RKO (cell line): ENCODE data around the gene CLEC4F.
A peak's percentile ranks its signal among the peaks of the same experiment; 100 is the strongest.

Experiments used
- DNase-seq: peaks from one replicate; pipeline ENCODE4 v3.0.0-alpha.2; 2016; ENCODE audit warnings: low spot score

Gene CLEC4F, protein sequence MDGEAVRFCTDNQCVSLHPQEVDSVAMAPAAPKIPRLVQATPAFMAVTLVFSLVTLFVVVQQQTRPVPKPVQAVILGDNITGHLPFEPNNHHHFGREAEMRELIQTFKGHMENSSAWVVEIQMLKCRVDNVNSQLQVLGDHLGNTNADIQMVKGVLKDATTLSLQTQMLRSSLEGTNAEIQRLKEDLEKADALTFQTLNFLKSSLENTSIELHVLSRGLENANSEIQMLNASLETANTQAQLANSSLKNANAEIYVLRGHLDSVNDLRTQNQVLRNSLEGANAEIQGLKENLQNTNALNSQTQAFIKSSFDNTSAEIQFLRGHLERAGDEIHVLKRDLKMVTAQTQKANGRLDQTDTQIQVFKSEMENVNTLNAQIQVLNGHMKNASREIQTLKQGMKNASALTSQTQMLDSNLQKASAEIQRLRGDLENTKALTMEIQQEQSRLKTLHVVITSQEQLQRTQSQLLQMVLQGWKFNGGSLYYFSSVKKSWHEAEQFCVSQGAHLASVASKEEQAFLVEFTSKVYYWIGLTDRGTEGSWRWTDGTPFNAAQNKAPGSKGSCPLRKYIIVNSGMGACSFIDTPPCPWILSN

DNA sequence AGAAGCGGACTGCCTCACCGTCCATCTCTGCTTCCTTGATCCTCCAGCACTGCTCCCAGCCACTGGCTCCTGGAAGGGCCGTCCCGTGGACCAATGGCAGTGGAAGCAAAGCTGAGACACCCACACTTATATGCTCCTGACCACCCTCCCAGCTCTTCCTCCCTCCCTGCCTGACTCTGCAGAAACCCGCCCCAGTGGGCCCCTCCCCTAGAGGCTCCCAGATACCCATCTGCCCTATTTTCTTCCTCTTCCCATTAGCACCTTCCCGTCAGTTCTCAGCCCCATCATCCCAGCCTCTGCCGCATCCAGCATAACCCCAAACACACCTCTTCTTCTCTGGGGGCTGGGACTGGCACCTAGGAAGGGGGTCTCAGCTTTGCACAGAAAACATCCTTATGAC is at the start of gene CLEC4F:
Gene CLEC4F (minus strand): TSS at position 101 of the 400 bp plus-strand sequence. CDS start 76 bp downstream, at position 25.
- no peak for DNase-seq

GRCh38 chr2:70868970-70869369 is 48.6 kb upstream of the CLEC4F start:
- no peak for DNase-seq

DNA sequence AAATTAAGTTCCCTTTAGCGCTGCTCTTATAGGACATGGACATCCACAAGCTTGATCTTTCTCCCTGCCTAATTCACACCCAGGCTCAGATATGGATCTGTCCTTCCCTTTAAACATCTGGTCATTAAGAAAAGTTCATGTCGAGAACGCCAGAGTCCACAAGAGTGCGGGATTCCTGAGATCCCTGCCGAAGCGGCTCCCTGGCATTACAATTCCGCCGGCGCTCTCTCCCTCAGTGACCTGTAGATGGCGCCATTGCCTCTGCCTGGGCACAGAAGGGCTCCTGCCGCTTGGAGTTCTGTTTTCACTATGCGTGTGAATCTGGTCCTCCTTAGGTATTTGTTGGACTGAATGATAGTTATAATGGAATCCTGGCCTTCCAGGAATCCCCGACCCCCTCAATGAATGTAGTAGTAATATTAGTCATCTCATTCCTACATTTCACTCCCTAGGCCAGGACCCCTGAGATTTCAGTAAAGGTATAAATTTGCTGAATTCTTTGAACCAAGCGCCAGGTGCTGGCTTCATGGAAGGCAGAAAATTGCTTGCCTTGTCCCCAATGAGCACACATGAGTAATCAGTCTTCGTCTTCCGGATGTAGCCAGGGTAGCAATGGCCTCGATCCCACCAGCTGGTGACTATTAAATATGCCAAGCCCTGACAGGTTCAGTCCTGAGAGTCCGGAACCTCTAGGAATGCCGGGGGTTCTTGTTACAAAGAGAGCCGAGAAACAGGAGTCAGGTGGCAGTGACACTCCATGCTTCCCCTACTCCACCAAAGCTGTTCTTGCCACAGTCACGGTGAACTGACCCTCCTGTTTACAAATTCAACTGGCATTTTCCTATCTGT is 41.6 kb upstream of the CLEC4F start:
- peak; percentile 82 for DNase-seq

- DNase-seq, result no peak
Measured at GRCh38 chr2:70855667-70856066, 35.3 kb upstream of the CLEC4F start.

GRCh38 chr2:70854411-70854810 is 34.0 kb upstream of the CLEC4F start:
- DNase-seq, result no peak

DNA sequence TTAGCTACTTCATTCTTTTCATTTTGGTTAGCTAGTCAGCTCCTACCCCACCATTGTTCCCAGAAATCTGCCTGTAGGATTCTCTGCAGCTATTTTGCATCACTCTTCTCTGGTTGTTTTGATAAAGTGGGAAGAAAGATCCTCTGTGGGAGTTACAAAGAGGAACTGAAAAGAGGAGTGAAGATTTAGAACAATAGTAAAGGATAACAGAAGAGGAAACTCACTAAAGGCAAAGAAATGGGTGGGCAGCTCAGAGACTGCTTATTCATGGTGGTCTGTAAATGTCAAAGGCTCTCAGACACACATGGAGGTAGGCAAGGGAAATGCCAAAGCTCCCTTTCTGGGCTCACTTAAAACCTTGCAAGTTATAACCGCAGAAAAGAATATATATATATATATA is 32.4 kb upstream of the CLEC4F start:
- no peak for DNase-seq

GRCh38 chr2:70851704-70852103 is 31.3 kb upstream of the CLEC4F start:
- no peak for DNase-seq

- no peak for DNase-seq
Measured at GRCh38 chr2:70850925-70851324, 30.5 kb upstream of the CLEC4F start.

- no peak for DNase-seq
Measured at GRCh38 chr2:70842401-70842800, 22.0 kb upstream of the CLEC4F start.

DNA sequence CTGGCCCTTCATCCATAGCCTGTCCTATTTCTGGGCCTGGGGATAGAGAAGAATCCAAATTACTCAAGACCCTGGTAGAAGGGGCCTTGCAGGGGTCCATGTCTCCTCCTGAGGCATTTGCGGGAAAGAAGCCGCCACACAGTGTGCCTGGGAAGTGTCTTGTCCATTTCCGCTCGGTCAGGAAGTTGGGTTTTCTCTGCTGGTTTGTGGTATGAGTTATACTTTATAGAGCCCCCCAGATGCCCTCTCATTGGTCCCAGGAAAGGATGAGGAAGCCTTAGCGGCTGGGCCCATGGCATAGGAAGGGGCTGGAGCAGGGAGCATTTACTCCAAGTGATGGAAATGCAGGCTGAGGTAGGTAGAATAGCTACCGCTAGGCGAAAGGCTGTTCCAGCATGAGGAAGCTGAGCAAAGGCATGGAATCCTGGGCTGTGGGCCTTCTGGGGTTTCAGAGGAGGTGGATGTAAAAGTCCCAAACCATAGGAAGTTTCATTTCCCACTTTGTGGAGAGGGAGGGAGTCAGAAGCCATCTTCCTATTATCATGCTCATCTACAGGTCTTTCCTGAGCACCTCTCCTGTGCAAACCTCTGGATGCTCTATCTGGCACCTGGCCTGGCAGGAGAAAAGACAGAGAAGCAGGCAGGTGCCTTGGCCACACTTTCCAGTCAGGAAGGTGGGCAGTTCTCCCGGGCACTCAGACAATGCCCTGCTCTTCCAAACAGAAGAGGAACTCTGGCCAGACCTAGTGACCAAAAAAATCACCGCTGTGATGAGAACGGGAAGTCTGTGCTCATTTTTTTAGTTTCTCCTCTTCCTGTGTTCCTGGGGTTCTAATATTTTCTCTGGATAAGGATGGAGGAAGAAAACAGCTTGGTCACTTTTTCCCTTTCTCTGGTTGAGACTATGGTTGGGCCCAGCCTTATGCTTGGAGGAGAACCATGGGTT is 17.9 kb upstream of the CLEC4F start:
- DNase-seq, result no peak

GRCh38 chr2:70835643-70836042 is 15.2 kb upstream of the CLEC4F start, which contains the start of gene CD207:
TSS of gene CD207 (minus strand) at chr2:70835816. CDS start at chr2:70835776, 40 bp downstream.
- DNase-seq, result no peak

- DNase-seq, result no peak
Measured at GRCh38 chr2:70834881-70835280, 14.5 kb upstream of the CLEC4F start.

GRCh38 chr2:70834106-70834505 is 13.7 kb upstream of the CLEC4F start:
- no peak for DNase-seq

- DNase-seq, result no peak
Measured at GRCh38 chr2:70833246-70833645, 12.8 kb upstream of the CLEC4F start.

DNA sequence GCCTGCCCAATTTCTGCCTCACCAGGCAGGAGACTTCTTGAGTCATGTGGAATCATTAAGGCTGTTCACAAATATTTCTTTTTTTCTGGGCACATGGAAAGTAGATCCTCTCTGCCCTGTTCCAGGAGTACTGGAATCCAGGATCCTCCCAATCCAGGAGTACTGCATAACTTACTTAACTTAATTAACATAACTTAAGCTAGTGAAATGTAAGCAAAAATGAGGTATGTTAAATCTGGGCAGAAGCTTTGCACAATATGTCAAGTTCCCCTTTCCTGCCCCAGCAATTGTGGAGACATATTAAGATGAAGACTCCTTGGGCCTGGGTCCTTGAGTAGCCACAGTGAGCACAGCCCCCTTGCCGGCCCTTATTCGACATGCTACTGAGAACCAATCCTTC is 12.0 kb upstream of the CLEC4F start:
- DNase-seq, result no peak

- DNase-seq, result no peak
Measured at GRCh38 chr2:70831861-70832260, 11.5 kb upstream of the CLEC4F start.

GRCh38 chr2:70830366-70830765 is 10.0 kb upstream of the CLEC4F start:
- DNase-seq, result no peak

DNA sequence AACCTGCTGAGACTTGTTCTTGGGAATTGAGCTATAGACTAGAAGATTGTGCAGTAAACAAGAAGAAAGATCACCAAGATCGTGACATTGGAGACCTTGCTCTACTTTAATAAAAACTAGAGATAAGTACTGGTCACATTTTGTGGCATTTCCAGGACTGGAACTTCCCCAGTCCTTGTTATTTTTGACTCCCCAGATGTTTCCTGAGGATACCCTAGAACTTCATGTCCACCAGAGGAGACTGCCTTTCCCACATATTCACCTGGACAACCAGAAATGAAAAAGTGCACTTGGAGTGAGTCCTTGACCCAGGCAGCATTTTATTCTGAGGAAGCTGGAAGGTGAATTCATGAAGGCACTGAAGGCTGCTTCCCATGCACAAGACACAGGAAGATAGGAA is 9.5 kb upstream of the CLEC4F start:
- DNase-seq, result no peak

GRCh38 chr2:70828914-70829824 is 8.8 kb upstream of the CLEC4F start:
- DNase-seq, result peak; percentile 18

GRCh38 chr2:70828115-70828514 is 7.7 kb upstream of the CLEC4F start:
- no peak for DNase-seq
